CD4-positive, alpha-beta T cell treated with Interleukin-10 for 1 hour (primary cell): ENCODE data around the gene PCDHB14.
"Not testable (repeated sequence)": the region's sequence is repeated elsewhere in the genome, so short reads cannot be mapped to it uniquely, and the experiment has no call there.

Experiments
- DNase-seq: peaks from one replicate; pipeline ENCODE4 v3.0.0-alpha.2; 2020

The PCDHB14 gene

DNA sequence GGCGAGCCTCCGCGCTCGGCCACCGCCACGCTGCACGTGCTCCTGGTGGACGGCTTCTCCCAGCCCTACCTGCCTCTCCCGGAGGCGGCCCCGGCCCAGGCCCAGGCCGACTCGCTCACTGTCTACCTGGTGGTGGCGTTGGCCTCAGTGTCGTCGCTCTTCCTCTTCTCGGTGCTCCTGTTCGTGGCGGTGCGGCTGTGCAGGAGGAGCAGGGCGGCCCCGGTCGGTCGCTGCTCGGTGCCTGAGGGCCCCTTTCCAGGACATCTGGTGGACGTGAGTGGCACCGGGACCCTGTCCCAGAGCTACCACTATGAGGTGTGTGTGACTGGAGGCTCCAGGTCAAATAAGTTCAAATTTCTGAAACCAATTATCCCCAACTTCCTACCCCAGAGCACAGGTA is 12.3 kb upstream of the PCDHB14 start:
- not testable (repeated sequence) for DNase-seq

DNA sequence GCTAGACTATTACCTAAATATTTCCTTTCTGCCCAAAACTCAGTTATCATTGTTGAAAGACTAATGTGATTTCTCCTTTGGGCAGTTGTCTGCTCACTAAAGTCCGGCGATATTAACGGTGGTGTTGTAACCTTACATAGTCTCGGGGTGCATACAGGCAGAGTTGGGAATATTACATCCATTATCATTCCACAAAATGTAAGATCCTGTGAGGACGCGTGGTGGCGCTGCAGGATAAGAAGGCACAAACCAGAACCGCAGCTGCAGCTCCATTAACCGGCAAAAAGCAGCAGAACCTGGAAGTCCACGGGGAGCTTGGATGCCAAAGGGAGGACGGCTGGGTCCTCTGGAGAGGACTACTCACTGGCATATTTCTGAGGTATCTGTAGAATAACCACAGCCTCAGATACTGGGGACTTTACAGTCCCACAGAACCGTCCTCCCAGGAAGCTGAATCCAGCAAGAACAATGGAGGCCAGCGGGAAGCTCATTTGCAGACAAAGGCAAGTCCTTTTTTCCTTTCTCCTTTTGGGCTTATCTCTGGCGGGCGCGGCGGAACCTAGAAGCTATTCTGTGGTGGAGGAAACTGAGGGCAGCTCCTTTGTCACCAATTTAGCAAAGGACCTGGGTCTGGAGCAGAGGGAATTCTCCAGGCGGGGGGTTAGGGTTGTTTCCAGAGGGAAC is 9.3 kb upstream of the PCDHB14 start, which contains the start of gene PCDHB13:
Gene PCDHB13 (plus strand): TSS at position 264 of the 684 bp plus-strand sequence. CDS start 205 bp downstream, at position 469.
- peak; percentile 12 for DNase-seq

DNA sequence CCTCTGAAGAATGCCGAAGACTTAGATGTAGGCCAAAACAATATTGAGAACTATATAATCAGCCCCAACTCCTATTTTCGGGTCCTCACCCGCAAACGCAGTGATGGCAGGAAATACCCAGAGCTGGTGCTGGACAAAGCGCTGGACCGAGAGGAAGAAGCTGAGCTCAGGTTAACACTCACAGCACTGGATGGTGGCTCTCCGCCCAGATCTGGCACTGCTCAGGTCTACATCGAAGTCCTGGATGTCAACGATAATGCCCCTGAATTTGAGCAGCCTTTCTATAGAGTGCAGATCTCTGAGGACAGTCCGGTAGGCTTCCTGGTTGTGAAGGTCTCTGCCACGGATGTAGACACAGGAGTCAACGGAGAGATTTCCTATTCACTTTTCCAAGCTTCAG is 8.6 kb upstream of the PCDHB14 start:
- DNase-seq: not testable (repeated sequence)

DNA sequence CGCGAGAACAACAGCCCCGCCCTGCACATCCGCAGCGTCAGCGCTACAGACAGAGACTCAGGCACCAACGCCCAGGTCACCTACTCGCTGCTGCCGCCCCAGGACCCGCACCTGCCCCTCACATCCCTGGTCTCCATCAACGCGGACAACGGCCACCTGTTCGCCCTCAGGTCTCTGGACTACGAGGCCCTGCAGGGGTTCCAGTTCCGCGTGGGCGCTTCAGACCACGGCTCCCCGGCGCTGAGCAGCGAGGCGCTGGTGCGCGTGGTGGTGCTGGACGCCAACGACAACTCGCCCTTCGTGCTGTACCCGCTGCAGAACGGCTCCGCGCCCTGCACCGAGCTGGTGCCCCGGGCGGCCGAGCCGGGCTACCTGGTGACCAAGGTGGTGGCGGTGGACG is 7.6 kb upstream of the PCDHB14 start:
- DNase-seq: not testable (repeated sequence)

DNA sequence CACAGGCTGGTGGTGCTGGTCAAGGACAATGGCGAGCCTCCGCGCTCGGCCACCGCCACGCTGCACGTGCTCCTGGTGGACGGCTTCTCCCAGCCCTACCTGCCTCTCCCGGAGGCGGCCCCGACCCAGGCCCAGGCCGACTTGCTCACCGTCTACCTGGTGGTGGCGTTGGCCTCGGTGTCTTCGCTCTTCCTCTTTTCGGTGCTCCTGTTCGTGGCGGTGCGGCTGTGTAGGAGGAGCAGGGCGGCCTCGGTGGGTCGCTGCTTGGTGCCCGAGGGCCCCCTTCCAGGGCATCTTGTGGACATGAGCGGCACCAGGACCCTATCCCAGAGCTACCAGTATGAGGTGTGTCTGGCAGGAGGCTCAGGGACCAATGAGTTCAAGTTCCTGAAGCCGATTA is 7.1 kb upstream of the PCDHB14 start:
- not testable (repeated sequence) for DNase-seq

- not testable (repeated sequence) for DNase-seq
Measured at GRCh38 chr5:141224844-141225243, 1.7 kb downstream of the PCDHB14 start.

GRCh38 chr5:141225421-141225820 is 2.3 kb downstream of the PCDHB14 start:
- DNase-seq: not testable (repeated sequence)

- no peak for DNase-seq
Measured at GRCh38 chr5:141234109-141234667, 11.0 kb downstream of the PCDHB14 start.

DNA sequence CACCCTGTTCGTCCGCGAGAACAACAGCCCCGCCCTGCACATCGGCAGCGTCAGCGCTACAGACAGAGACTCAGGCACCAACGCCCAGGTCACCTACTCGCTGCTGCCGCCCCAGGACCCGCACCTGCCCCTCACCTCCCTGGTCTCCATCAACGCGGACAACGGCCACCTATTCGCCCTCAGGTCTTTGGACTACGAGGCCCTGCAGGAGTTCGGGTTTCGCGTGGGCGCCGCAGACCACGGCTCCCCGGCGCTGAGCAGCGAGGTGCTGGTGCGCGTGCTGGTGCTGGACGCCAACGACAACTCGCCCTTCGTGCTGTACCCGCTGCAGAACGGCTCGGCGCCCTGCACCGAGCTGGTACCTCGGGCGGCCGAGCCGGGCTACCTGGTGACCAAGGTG is 12.8 kb downstream of the PCDHB14 start:
- DNase-seq: not testable (repeated sequence)

DNA sequence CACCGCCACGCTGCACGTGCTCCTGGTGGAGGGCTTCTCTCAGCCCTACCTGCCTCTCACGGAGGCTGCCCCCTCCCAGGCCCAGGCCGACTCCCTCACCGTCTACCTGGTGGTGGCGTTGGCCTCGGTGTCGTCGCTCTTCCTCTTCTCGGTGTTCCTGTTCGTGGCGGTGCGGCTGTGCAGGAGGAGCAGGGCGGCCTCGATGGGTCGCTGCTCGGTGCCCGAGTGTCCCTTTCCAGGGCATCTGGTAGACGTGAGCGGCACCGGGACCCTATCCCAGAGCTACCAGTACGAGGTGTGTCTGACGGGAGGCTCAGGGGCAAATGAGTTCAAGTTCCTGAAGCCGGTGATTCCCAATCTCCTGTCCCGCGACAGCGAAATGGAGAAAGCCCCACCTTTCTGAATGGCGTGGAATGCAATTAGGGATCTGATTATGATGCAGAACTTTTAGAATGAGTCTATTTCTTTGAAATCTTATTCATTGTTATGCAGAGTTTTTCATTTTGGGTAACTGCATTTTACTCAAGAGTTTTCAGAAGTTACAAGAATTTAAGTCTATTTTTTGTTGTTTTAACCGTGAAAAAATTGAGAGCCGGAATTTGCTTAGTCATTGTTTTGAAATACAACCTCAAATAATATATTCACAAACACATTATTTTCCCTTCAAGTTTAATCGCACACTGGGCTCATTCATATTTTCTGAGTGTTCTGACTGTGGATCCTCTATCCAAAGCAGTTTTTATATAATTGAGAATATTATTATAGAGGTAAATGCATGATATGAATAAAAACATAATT is 13.6 kb downstream of the PCDHB14 start:
- DNase-seq: no peak

DNA sequence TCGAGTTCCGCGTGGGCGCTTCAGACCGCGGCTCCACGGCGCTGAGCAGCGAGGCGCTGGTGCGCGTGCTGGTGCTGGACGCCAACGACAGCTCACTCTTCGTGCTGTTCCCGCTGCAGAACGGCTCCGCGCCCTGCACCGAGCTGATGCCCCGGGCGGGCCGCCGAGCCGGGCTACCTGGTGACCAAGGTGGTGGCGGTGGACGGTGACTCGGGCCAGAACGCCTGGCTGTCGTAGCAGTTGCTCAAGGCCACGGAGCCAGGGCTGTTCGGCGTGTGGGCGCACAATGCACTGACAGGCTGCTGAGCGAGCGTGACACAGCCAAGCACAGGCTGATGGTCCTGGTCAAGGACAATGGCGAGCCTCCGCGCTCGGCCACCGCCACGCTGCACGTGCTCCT is 18.4 kb downstream of the PCDHB14 start:
- no peak for DNase-seq

- DNase-seq: peak; percentile 11
Measured at GRCh38 chr5:141245250-141245717, 22.1 kb downstream of the PCDHB14 start, which contains the start of gene PCDHB15. Gene PCDHB15, plus strand, starts transcription at chr5:141245395. Its CDS starts 184 bp downstream, at chr5:141245579.

DNA sequence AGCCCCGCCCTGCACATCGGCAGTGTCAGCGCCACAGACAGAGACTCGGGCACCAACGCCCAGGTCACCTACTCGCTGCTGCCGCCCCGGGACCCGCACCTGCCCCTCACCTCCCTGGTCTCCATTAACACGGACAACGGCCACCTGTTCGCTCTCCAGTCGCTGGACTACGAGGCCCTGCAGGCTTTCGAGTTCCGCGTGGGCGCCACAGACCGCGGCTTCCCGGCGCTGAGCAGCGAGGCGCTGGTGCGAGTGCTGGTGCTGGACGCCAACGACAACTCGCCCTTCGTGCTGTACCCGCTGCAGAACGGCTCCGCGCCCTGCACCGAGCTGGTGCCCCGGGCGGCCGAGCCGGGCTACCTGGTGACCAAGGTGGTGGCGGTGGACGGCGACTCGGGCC is 23.8 kb downstream of the PCDHB14 start:
- DNase-seq: not testable (repeated sequence)

- DNase-seq: not testable (repeated sequence)
Measured at GRCh38 chr5:141247434-141247833, 24.3 kb downstream of the PCDHB14 start.

- no peak for DNase-seq
Measured at GRCh38 chr5:141250576-141250975, 27.4 kb downstream of the PCDHB14 start.

- no peak for DNase-seq
Measured at GRCh38 chr5:141258464-141258863, 35.3 kb downstream of the PCDHB14 start.

GRCh38 chr5:141258948-141259347 is 35.8 kb downstream of the PCDHB14 start:
- no peak for DNase-seq

DNA sequence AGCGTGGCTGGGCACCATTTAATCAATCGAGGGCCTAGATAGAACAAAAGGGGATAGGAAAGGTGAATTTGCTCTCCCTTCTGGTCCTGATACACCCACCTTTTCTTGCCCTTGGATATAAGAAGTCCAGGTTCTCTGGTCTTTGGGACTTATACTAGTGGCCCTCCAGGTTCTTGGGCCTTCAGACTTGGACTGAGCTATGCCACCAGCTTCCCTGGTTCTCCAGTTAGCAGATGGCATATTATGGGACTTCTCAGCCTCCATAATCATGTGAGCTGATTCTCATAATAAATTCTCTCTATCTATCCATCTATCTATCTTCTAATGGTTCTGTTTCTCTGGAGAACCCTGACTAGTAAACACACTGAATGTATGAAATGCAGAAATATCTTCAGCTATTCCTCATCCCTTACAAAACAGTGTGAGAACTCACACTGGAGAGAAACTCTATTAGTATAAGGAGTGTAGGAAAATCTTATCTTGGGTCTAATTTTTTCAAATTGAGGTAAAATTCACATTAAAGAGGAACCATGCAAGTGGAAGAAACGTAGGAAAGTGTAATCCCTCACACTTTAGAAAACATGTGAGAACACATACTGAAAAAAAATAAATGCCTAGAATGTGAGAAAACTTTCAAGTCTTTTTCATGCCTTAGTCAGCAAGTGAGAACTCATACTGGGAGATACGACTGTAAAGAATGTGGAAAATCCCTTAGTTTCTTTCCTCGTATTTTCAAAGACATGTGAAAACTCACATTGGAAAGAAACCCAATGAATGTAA is 37.5 kb downstream of the PCDHB14 start:
- no peak for DNase-seq

DNA sequence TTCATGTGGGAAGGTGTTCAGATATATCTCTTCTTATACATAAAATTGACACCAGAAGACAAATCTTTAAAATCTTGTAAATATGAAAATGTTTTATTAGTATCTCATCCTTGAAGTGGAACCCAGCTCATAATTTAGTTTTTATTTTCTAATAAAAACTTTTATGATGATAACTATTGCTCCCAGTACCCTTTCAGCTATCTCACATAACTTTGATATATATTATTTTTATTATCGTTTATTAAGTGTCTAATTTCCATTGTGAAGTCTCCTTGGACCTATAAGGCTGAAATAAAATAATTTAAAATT is 38.0 kb downstream of the PCDHB14 start:
- DNase-seq: no peak

DNA sequence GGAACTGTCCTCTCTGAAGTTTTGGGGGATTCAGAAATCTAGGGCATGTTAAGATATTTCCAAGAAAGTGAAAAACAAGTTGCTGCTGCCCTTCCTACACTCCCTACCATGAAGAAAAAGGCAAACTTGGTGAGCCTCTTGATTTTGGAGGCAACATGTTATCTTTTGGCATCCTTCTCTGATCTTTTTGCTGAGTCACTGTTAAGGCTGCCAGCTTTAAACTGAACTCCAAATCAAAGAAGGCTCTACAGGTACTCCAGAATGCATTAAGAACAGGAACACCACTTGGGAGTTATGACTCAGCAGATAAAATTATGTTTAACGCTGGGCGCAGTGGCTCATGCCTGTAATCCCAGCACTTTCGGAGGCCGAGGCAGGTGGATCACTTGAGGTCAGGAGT is 46.1 kb downstream of the PCDHB14 start:
- no peak for DNase-seq

- DNase-seq: no peak
Measured at GRCh38 chr5:141272906-141273305, 49.8 kb downstream of the PCDHB14 start.
